ENCODE measurements around the gene PODXL2.
A peak's percentile ranks its signal among the peaks of the same experiment; 100 is the strongest.
"Not testable (repeated sequence)": the region's sequence is repeated elsewhere in the genome, so short reads cannot be mapped to it uniquely, and the experiment has no call there.

PODXL2 gene

GRCh38 chr3:127597020-127597771 is 31.8 kb upstream of the PODXL2 start:
- H3K4me1 Mint-ChIP-seq (ENCODE audit: low read depth) = peaks cover 36% of the 10 kb centered on the region
- peak overlapping the region; percentile 47 for H3K27ac Mint-ChIP-seq
- H3K27me3 Mint-ChIP-seq (ENCODE audit: low read depth) = peaks cover 4% of the 10 kb centered on the region
- peak overlapping the region; percentile 42 for H3K4me3 Mint-ChIP-seq
- no peaks in the 10 kb centered on the region for H3K9me3 Mint-ChIP-seq
- peaks cover 16% of the 10 kb centered on the region for H3K36me3 Mint-ChIP-seq (ENCODE audit: low read depth)

GRCh38 chr3:127598841-127599570 is 30.0 kb upstream of the PODXL2 start:
- H3K9me3 Mint-ChIP-seq = no peaks in the 10 kb centered on the region
- H3K4me1 Mint-ChIP-seq (ENCODE audit: low read depth) = peaks cover 38% of the 10 kb centered on the region
- H3K36me3 Mint-ChIP-seq (ENCODE audit: low read depth) = peaks cover 20% of the 10 kb centered on the region
- H3K27ac Mint-ChIP-seq = peak overlapping the region; percentile 91
- peak overlapping the region; percentile 95 for H3K4me3 Mint-ChIP-seq
- H3K27me3 Mint-ChIP-seq (ENCODE audit: low read depth) = peaks cover 4% of the 10 kb centered on the region

GRCh38 chr3:127600749-127601456 is 28.1 kb upstream of the PODXL2 start:
- no peak overlapping the region for H3K27ac Mint-ChIP-seq
- H3K27me3 Mint-ChIP-seq (ENCODE audit: low read depth) = peaks cover 4% of the 10 kb centered on the region
- peak overlapping the region; percentile 2 for H3K4me3 Mint-ChIP-seq
- H3K9me3 Mint-ChIP-seq = no peaks in the 10 kb centered on the region
- peaks cover 28% of the 10 kb centered on the region for H3K36me3 Mint-ChIP-seq (ENCODE audit: low read depth)
- H3K4me1 Mint-ChIP-seq (ENCODE audit: low read depth) = peaks cover 40% of the 10 kb centered on the region

- H3K36me3 Mint-ChIP-seq (ENCODE audit: low read depth) = peaks cover 45% of the 10 kb centered on the region
- no peaks in the 10 kb centered on the region for H3K9me3 Mint-ChIP-seq
- H3K4me3 Mint-ChIP-seq = peak overlapping the region; percentile 0
- peaks cover 35% of the 10 kb centered on the region for H3K4me1 Mint-ChIP-seq (ENCODE audit: low read depth)
- H3K27me3 Mint-ChIP-seq (ENCODE audit: low read depth) = no peaks in the 10 kb centered on the region
- no peak overlapping the region for H3K27ac Mint-ChIP-seq
Measured at GRCh38 chr3:127604035-127604434, 24.9 kb upstream of the PODXL2 start.

GRCh38 chr3:127604546-127605165 is 24.3 kb upstream of the PODXL2 start:
- peaks cover 44% of the 10 kb centered on the region for H3K36me3 Mint-ChIP-seq (ENCODE audit: low read depth)
- peaks cover 33% of the 10 kb centered on the region for H3K4me1 Mint-ChIP-seq (ENCODE audit: low read depth)
- H3K27me3 Mint-ChIP-seq (ENCODE audit: low read depth) = no peaks in the 10 kb centered on the region
- no peak overlapping the region for H3K27ac Mint-ChIP-seq
- no peaks in the 10 kb centered on the region for H3K9me3 Mint-ChIP-seq
- no peak overlapping the region for H3K4me3 Mint-ChIP-seq

- H3K4me3 Mint-ChIP-seq; H3K27ac Mint-ChIP-seq; H3K27me3 Mint-ChIP-seq (ENCODE audit: low read depth); H3K9me3 Mint-ChIP-seq: not testable (repeated sequence)
- Mint-ChIP-seq H3K36me3 (ENCODE audit: low read depth) (peaks cover 51% of the 10 kb centered on the region), H3K4me1 (ENCODE audit: low read depth) (peaks cover 28% of the 10 kb centered on the region)
Measured at GRCh38 chr3:127605547-127605946, 23.4 kb upstream of the PODXL2 start.

- Mint-ChIP-seq H3K27me3 (ENCODE audit: low read depth) (no peaks in the 10 kb centered on the region), H3K4me3 (no peak overlapping the region), H3K27ac (no peak overlapping the region), H3K9me3 (no peaks in the 10 kb centered on the region), H3K36me3 (ENCODE audit: low read depth) (peaks cover 48% of the 10 kb centered on the region), H3K4me1 (ENCODE audit: low read depth) (peaks cover 28% of the 10 kb centered on the region)
Measured at GRCh38 chr3:127606086-127606805, 22.7 kb upstream of the PODXL2 start.

GRCh38 chr3:127606981-127607595 is 21.9 kb upstream of the PODXL2 start:
- Mint-ChIP-seq H3K36me3 (ENCODE audit: low read depth) (peaks cover 51% of the 10 kb centered on the region), H3K27me3 (ENCODE audit: low read depth) (no peaks in the 10 kb centered on the region)

GRCh38 chr3:127607675-127608361 is 21.2 kb upstream of the PODXL2 start:
- Mint-ChIP-seq H3K4me3 (no peak overlapping the region), H3K36me3 (ENCODE audit: low read depth) (peaks cover 48% of the 10 kb centered on the region), H3K9me3 (no peaks in the 10 kb centered on the region)

More at GRCh38 chr3:127606981-127607595, 21.9 kb upstream of the PODXL2 start:
- Mint-ChIP-seq H3K9me3 (no peaks in the 10 kb centered on the region), H3K4me1 (ENCODE audit: low read depth) (peaks cover 21% of the 10 kb centered on the region), H3K4me3 (no peak overlapping the region), H3K27ac (no peak overlapping the region)

GRCh38 chr3:127608362-127608718 is 20.6 kb upstream of the PODXL2 start:
- no peaks in the 10 kb centered on the region for H3K27me3 Mint-ChIP-seq (ENCODE audit: low read depth)
- H3K36me3 Mint-ChIP-seq (ENCODE audit: low read depth) = peaks cover 52% of the 10 kb centered on the region
- no peak overlapping the region for H3K27ac Mint-ChIP-seq
- peaks cover 14% of the 10 kb centered on the region for H3K4me1 Mint-ChIP-seq (ENCODE audit: low read depth)
- no peak overlapping the region for H3K4me3 Mint-ChIP-seq
- no peaks in the 10 kb centered on the region for H3K9me3 Mint-ChIP-seq

More at GRCh38 chr3:127607675-127608361, 21.2 kb upstream of the PODXL2 start:
- Mint-ChIP-seq H3K27me3 (ENCODE audit: low read depth) (no peaks in the 10 kb centered on the region), H3K4me1 (ENCODE audit: low read depth) (peaks cover 17% of the 10 kb centered on the region), H3K27ac (no peak overlapping the region)

- Mint-ChIP-seq H3K4me1 (ENCODE audit: low read depth) (peaks cover 15% of the 10 kb centered on the region), H3K4me3 (no peak overlapping the region), H3K27ac (no peak overlapping the region), H3K9me3 (no peaks in the 10 kb centered on the region), H3K27me3 (ENCODE audit: low read depth) (no peaks in the 10 kb centered on the region), H3K36me3 (ENCODE audit: low read depth) (peaks cover 51% of the 10 kb centered on the region)
Measured at GRCh38 chr3:127610105-127610504, 18.9 kb upstream of the PODXL2 start.

- Mint-ChIP-seq H3K36me3 (ENCODE audit: low read depth) (peaks cover 47% of the 10 kb centered on the region), H3K27me3 (ENCODE audit: low read depth) (no peaks in the 10 kb centered on the region), H3K4me1 (ENCODE audit: low read depth) (peaks cover 20% of the 10 kb centered on the region), H3K9me3 (no peaks in the 10 kb centered on the region), H3K4me3 (no peak overlapping the region), H3K27ac (no peak overlapping the region)
Measured at GRCh38 chr3:127611251-127611650, 17.7 kb upstream of the PODXL2 start.

- H3K27ac Mint-ChIP-seq = no peak overlapping the region
- H3K36me3 Mint-ChIP-seq (ENCODE audit: low read depth) = peaks cover 46% of the 10 kb centered on the region
- H3K9me3 Mint-ChIP-seq = no peaks in the 10 kb centered on the region
- no peaks in the 10 kb centered on the region for H3K27me3 Mint-ChIP-seq (ENCODE audit: low read depth)
- H3K4me3 Mint-ChIP-seq = no peak overlapping the region
- peaks cover 21% of the 10 kb centered on the region for H3K4me1 Mint-ChIP-seq (ENCODE audit: low read depth)
Measured at GRCh38 chr3:127612966-127613365, 16.0 kb upstream of the PODXL2 start.

Measured in T-helper 1 cell treated with Interleukin-12 subunit alpha and Interleukin-12 subunit beta and Interleukin-4 antibody, amounts not matched to agents 30 μg/mL and 1 μg/mL, for 36 hours (primary cell).